Endodermal cell (in vitro differentiated cells): ENCODE data around the gene CYP2U1. TPM values are rescaled to one million over a fixed set of nuclear protein-coding genes. Genes with fewer than 3 reads are reported as not detected.

Experiments used
- DNase-seq: peaks from one replicate; pipeline ENCODE4 v3.0.0-alpha.2; 2017
- H3K27ac ChIP-seq: 2 replicates; pipeline ENCODE4 v1.5.1; 2013; ENCODE audit warnings: mild to moderate bottlenecking, low read depth, low read length, moderate library complexity
- H3K27me3 ChIP-seq: 2 replicates; pipeline ENCODE4 v1.6.1; 2013; ENCODE audit warnings: mild to moderate bottlenecking, low read length, moderate library complexity; ENCODE audit not compliant: insufficient read depth, control insufficient read depth, poor library complexity, severe bottlenecking
- H3K36me3 ChIP-seq: 2 replicates; pipeline ENCODE4 v1.7.0; 2013; ENCODE audit warnings: mild to moderate bottlenecking, low read length, moderate library complexity; ENCODE audit not compliant: control insufficient read depth, insufficient read depth
- H3K4me1 ChIP-seq: one replicate; pipeline ENCODE4 v1.7.0; 2013; ENCODE audit warnings: low read length; ENCODE audit not compliant: control insufficient read depth, insufficient read depth
- H3K4me3 ChIP-seq: 2 replicates; pipeline ENCODE4 v1.5.1; 2013; ENCODE audit warnings: mild to moderate bottlenecking, low read length, moderate library complexity
- H3K9ac ChIP-seq: 2 replicates; pipeline ENCODE4 v1.6.1; 2013; ENCODE audit warnings: mild to moderate bottlenecking, low read length, moderate library complexity; ENCODE audit not compliant: poor library complexity, severe bottlenecking; ENCODE audit errors: extremely low read depth
- H3K9me3 ChIP-seq: 2 replicates; pipeline ENCODE4 v1.6.1; 2013; ENCODE audit warnings: mild to moderate bottlenecking, low read length, moderate library complexity; ENCODE audit not compliant: control insufficient read depth
- H3K27ac Mint-ChIP-seq: 2 replicates; pipeline ENCODE4 v1.8.0; 2020; ENCODE audit warnings: mixed read lengths
- H3K27me3 Mint-ChIP-seq: 2 replicates; pipeline ENCODE4 v1.8.0; 2021; ENCODE audit warnings: mild to moderate bottlenecking, mixed read lengths; ENCODE audit not compliant: insufficient read depth
- H3K36me3 Mint-ChIP-seq: 2 replicates; pipeline ENCODE4 v1.8.0; 2020; ENCODE audit warnings: low read depth, mixed read lengths
- H3K4me1 Mint-ChIP-seq: 2 replicates; pipeline ENCODE4 v1.8.0; 2020; ENCODE audit warnings: mixed read lengths
- H3K4me3 Mint-ChIP-seq: 2 replicates; pipeline ENCODE4 v1.8.0; 2020; ENCODE audit warnings: mild to moderate bottlenecking, moderate library complexity, mixed read lengths
- H3K9me3 Mint-ChIP-seq: 2 replicates; pipeline ENCODE4 v1.8.0; 2020; ENCODE audit warnings: mild to moderate bottlenecking, mixed read lengths
- CTCF ChIP-seq: fragments of 200-600 bp; sonication (generic); conservative IDR thresholded peaks from 2 replicates; pipeline ENCODE4 v1.5.0; 2021; ENCODE audit warnings: antibody characterized with exemption, mild to moderate bottlenecking
- WGBS, 2 experiments: methylation state at CpG; one replicate each; pipeline versions ENCODE4 v1.1.5 to v1.1.7; 2013; ENCODE audit warnings: missing lambda C conversion rate in 2 of 2, mixed read lengths in 1 of 2; ENCODE audit not compliant: insufficient coverage in 1 of 2, insufficient read length in 1 of 2; 5-methylcytosine and 5-hydroxymethylcytosine counted together
- total RNA-seq, 2 donors: library from RNA; stranded (reverse); fragmentation: NEBNext Ultra II Directional in 1 of 2; extraction: Animal tissue kit (Norgen Biotek cat#: 25700) in 1 of 2; gene quantifications; 2 replicates in 1 of 2; 3 replicates in 1 of 2; pipeline ENCODE4 v1.2.1, GENCODE V29; 2021

CYP2U1 gene
- total RNA-seq, 2 donors from 2014 or later = 2.2 to 3.7 TPM

- Histone ChIP-seq H3K4me1 (no peaks in the 10 kb centered on the region), H3K9ac (no peak overlapping the region), H3K9me3 (no peaks in the 10 kb centered on the region), H3K4me3 (no peak overlapping the region), H3K36me3 (no peaks in the 10 kb centered on the region), H3K27me3 (no peaks in the 10 kb centered on the region), H3K27ac (no peak overlapping the region)
- no peak for DNase-seq
- no peaks in the 10 kb centered on the region for H3K27me3 Mint-ChIP-seq
- H3K9me3 Mint-ChIP-seq = no peaks in the 10 kb centered on the region
- H3K4me1 Mint-ChIP-seq = peaks cover 4% of the 10 kb centered on the region
- peaks cover 9% of the 10 kb centered on the region for H3K36me3 Mint-ChIP-seq
- no peak overlapping the region for H3K4me3 Mint-ChIP-seq
- H3K27ac Mint-ChIP-seq = no peak overlapping the region
- no peak for TF ChIP-seq CTCF
These were observed 63.5 kb downstream of the CYP2U1 start for GRCh38 chr4:107994894-107995293.

DNA sequence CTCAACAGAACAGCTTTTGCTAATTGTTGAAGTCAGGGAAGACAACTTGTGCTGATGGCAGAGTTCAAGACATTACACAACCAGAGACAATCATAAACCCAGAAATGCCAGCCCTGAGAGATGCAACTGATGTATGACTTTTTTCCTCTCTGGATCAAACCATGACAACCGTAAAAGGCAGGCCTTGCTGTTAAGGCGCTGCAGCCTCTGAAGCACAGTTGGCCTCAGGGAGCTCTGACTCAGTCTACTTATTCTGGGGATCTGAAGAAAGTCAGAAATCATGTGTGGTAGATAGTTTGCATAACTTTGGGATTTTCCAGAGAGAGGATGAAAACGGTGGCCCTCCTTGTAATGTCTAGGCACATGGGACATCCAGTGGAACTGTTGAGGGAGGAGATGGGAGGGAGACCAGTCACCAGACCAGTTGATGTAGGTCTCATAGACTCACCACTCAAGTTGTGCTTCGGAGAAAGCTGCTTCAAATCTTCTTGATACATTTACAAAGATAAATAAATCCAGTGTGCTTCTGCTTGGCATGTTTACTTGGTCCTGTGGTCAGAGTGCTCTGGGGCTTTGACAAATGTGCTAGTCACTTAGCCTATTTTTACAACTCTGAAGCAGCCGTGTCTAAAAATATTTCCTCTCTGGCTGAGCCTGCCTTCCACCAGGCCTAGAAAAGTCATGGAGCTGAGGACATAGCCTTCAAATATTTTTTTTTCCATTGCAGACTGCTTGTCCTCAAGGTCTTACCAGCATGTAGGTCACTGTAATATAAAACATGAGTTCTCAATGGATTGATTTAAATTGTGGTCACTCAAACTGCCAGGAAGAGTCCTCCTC, 65.8 kb downstream of the CYP2U1 start:
- no peak for TF ChIP-seq CTCF
- H3K27me3 ChIP-seq = no peaks in the 10 kb centered on the region
- H3K9me3 ChIP-seq = peaks cover 8% of the 10 kb centered on the region
- WGBS, 2 experiments = 95 to 100% methylated on average over 4 to 5 of the region's 5 CpGs
- no peak for DNase-seq
- H3K36me3 ChIP-seq = no peaks in the 10 kb centered on the region
- no peak overlapping the region for H3K27ac ChIP-seq
- Mint-ChIP-seq H3K27ac (no peak overlapping the region), H3K27me3 (no peaks in the 10 kb centered on the region), H3K9me3 (peaks cover 9% of the 10 kb centered on the region), H3K4me1 (peaks cover 2% of the 10 kb centered on the region), H3K4me3 (no peak overlapping the region), H3K36me3 (peaks cover 28% of the 10 kb centered on the region)
- no peaks in the 10 kb centered on the region for H3K4me1 ChIP-seq
- H3K4me3 ChIP-seq = no peak overlapping the region
- H3K9ac ChIP-seq = no peak overlapping the region

DNA sequence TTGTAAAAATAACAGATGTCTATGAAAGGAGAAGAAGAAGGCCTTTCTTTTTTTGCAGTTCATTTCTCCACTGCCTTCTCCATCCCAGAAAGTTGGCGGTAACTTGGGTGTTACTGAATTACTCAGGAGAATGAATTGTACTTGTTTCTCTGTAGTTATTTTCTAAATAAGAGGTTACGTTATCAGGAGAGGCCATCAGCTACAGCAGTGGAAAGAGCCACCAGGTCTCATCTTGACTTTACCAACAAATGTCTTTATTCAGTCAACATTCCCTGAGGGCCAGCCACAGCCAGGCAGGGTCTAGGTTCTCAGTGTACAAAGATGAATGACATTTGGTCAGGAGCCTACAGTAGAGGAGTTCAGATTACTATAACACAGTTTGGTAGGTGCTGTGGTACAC, 66.4 kb downstream of the CYP2U1 start:
- Histone ChIP-seq H3K9ac (no peak overlapping the region), H3K4me1 (no peaks in the 10 kb centered on the region), H3K27me3 (no peaks in the 10 kb centered on the region), H3K9me3 (peaks cover 10% of the 10 kb centered on the region), H3K4me3 (no peak overlapping the region), H3K27ac (no peak overlapping the region), H3K36me3 (no peaks in the 10 kb centered on the region)
- no peak for DNase-seq
- Mint-ChIP-seq H3K4me1 (peaks cover 2% of the 10 kb centered on the region), H3K4me3 (no peak overlapping the region), H3K27me3 (no peaks in the 10 kb centered on the region), H3K9me3 (peaks cover 14% of the 10 kb centered on the region), H3K36me3 (peaks cover 34% of the 10 kb centered on the region), H3K27ac (peak overlapping the region; percentile 42)
- TF ChIP-seq CTCF = no peak
- WGBS, 2 experiments = 95 to 100% methylated on average over 1 to 2 of the region's 2 CpGs
